ENCODE data around the gene PDCD6IP. TPM values are rescaled to one million over a fixed set of nuclear protein-coding genes. Genes with fewer than 3 reads are reported as not detected.

Gene PDCD6IP
- total RNA-seq, 2 donors from 2014 or later: 120 to 134 TPM

GRCh38 chr3:33887478-33887877 lies 89.0 kb downstream of the PDCD6IP start:
- Histone ChIP-seq H3K4me3 (ENCODE audit: low read length) (no peak overlapping the region), H3K4me1 (ENCODE audit: control insufficient read depth, insufficient read depth, low read length) (no peaks in the 10 kb centered on the region), H3K36me3 (ENCODE audit: control insufficient read depth, insufficient read depth, low read length) (no peaks in the 10 kb centered on the region), H3K9me3 (ENCODE audit: control insufficient read depth, low read length) (no peaks in the 10 kb centered on the region), H3K27me3 (ENCODE audit: control insufficient read depth, insufficient read depth, low read length, poor library complexity, severe bottlenecking) (no peaks in the 10 kb centered on the region), H3K9ac (ENCODE audit: extremely low read depth, low read length, poor library complexity, severe bottlenecking) (no peak overlapping the region), H3K27ac (ENCODE audit: low read depth, low read length) (no peak overlapping the region)
- peaks cover 6% of the 10 kb centered on the region for H3K27me3 Mint-ChIP-seq (ENCODE audit: insufficient read depth)
- 92 to 100% methylated on average over 1 of the region's 1 CpG for WGBS, 2 experiments (ENCODE audit: insufficient coverage in 1 of 2, insufficient read length in 1 of 2)
- TF ChIP-seq, protein P1, sequence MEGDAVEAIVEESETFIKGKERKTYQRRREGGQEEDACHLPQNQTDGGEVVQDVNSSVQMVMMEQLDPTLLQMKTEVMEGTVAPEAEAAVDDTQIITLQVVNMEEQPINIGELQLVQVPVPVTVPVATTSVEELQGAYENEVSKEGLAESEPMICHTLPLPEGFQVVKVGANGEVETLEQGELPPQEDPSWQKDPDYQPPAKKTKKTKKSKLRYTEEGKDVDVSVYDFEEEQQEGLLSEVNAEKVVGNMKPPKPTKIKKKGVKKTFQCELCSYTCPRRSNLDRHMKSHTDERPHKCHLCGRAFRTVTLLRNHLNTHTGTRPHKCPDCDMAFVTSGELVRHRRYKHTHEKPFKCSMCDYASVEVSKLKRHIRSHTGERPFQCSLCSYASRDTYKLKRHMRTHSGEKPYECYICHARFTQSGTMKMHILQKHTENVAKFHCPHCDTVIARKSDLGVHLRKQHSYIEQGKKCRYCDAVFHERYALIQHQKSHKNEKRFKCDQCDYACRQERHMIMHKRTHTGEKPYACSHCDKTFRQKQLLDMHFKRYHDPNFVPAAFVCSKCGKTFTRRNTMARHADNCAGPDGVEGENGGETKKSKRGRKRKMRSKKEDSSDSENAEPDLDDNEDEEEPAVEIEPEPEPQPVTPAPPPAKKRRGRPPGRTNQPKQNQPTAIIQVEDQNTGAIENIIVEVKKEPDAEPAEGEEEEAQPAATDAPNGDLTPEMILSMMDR (conservative IDR thresholded peaks at IDR 0.05): no peak
- H3K36me3 Mint-ChIP-seq (ENCODE audit: low read depth): no peaks in the 10 kb centered on the region
- H3K4me1 Mint-ChIP-seq: peaks cover 4% of the 10 kb centered on the region
- no peak overlapping the region for H3K4me3 Mint-ChIP-seq
- no peak for DNase-seq
- H3K9me3 Mint-ChIP-seq: no peaks in the 10 kb centered on the region
- no peak overlapping the region for H3K27ac Mint-ChIP-seq

GRCh38 chr3:33889394-33890039 lies 91.1 kb downstream of the PDCD6IP start:
- TF ChIP-seq, protein P1 (conservative IDR thresholded peaks at IDR 0.05): no peak
- Mint-ChIP-seq H3K36me3 (ENCODE audit: low read depth) (no peaks in the 10 kb centered on the region), H3K27me3 (ENCODE audit: insufficient read depth) (peaks cover 6% of the 10 kb centered on the region), H3K4me1 (no peaks in the 10 kb centered on the region), H3K4me3 (no peak overlapping the region), H3K9me3 (no peaks in the 10 kb centered on the region), H3K27ac (no peak overlapping the region)
- Histone ChIP-seq H3K27me3 (ENCODE audit: control insufficient read depth, insufficient read depth, low read length, poor library complexity, severe bottlenecking) (no peaks in the 10 kb centered on the region), H3K27ac (ENCODE audit: low read depth, low read length) (no peak overlapping the region), H3K9me3 (ENCODE audit: control insufficient read depth, low read length) (no peaks in the 10 kb centered on the region), H3K4me3 (ENCODE audit: low read length) (no peak overlapping the region), H3K9ac (ENCODE audit: extremely low read depth, low read length, poor library complexity, severe bottlenecking) (no peak overlapping the region), H3K36me3 (ENCODE audit: control insufficient read depth, insufficient read depth, low read length) (no peaks in the 10 kb centered on the region), H3K4me1 (ENCODE audit: control insufficient read depth, insufficient read depth, low read length) (no peaks in the 10 kb centered on the region)
- DNase-seq: no peak
- WGBS, 2 experiments (ENCODE audit: insufficient coverage in 1 of 2, insufficient read length in 1 of 2): 92 to 93% methylated on average over 2 to 3 of the region's 3 CpGs

GRCh38 chr3:33892655-33893054 lies 94.2 kb downstream of the PDCD6IP start:
- H3K4me1 ChIP-seq (ENCODE audit: control insufficient read depth, insufficient read depth, low read length): no peaks in the 10 kb centered on the region
- H3K9ac ChIP-seq (ENCODE audit: extremely low read depth, low read length, poor library complexity, severe bottlenecking): no peak overlapping the region
- no peaks in the 10 kb centered on the region for H3K36me3 Mint-ChIP-seq (ENCODE audit: low read depth)
- H3K9me3 ChIP-seq (ENCODE audit: control insufficient read depth, low read length): no peaks in the 10 kb centered on the region
- no peak overlapping the region for H3K27ac Mint-ChIP-seq
- no peaks in the 10 kb centered on the region for H3K4me1 Mint-ChIP-seq
- 89 to 92% methylated on average over 1 of the region's 1 CpG for WGBS, 2 experiments (ENCODE audit: insufficient coverage in 1 of 2, insufficient read length in 1 of 2)
- no peak overlapping the region for H3K27ac ChIP-seq (ENCODE audit: low read depth, low read length)
- TF ChIP-seq, protein P1 (conservative IDR thresholded peaks at IDR 0.05): no peak
- H3K4me3 ChIP-seq (ENCODE audit: low read length): no peak overlapping the region
- no peak for DNase-seq
- no peaks in the 10 kb centered on the region for H3K36me3 ChIP-seq (ENCODE audit: control insufficient read depth, insufficient read depth, low read length)
- no peak overlapping the region for H3K4me3 Mint-ChIP-seq
- peaks cover 6% of the 10 kb centered on the region for H3K27me3 Mint-ChIP-seq (ENCODE audit: insufficient read depth)
- no peaks in the 10 kb centered on the region for H3K27me3 ChIP-seq (ENCODE audit: control insufficient read depth, insufficient read depth, low read length, poor library complexity, severe bottlenecking)
- no peaks in the 10 kb centered on the region for H3K9me3 Mint-ChIP-seq
